ENCODE data around the gene CSNK2B.

- TF ChIP-seq CTCF (optimal IDR thresholded peaks at IDR 0.05 in 1 of 3, IDR thresholded peaks at IDR 0.05 in 1 of 3, conservative IDR thresholded peaks at IDR 0.05 in 1 of 3; ENCODE audit: extremely low read depth in 1 of 3, insufficient read depth in 2 of 3, low read length in 3 of 3) (peak in 2 of 3 experiments; percentile 19 to 29), EZH2 (IDR thresholded peaks at IDR 0.05; ENCODE audit: low read length) (no peak)
Observed at GRCh38 chr6:31681135-31681671, 15.3 kb downstream of the CSNK2B start.

Data from keratinocyte (primary cell).